Activated CD4-positive, alpha-beta T cell treated with anti-CD3 and anti-CD28 coated beads, Interleukin-2, Interleukin-4, amounts not matched to agents 100 ng/mL and 50 ng/mL, durations not matched to agents 16 hours and 8 hours (primary cell): ENCODE measurements around the gene CLDND1.
A peak's percentile ranks its signal among the peaks of the same experiment; 100 is the strongest.
"Not testable (repeated sequence)": the region's sequence is repeated elsewhere in the genome, so short reads cannot be mapped to it uniquely, and the experiment has no call there.

ENCODE experiments used
- DNase-seq: peaks from one replicate; pipeline ENCODE4 v3.0.0-alpha.2; 2020; ENCODE audit warnings: low spot score

Gene CLDND1

DNA sequence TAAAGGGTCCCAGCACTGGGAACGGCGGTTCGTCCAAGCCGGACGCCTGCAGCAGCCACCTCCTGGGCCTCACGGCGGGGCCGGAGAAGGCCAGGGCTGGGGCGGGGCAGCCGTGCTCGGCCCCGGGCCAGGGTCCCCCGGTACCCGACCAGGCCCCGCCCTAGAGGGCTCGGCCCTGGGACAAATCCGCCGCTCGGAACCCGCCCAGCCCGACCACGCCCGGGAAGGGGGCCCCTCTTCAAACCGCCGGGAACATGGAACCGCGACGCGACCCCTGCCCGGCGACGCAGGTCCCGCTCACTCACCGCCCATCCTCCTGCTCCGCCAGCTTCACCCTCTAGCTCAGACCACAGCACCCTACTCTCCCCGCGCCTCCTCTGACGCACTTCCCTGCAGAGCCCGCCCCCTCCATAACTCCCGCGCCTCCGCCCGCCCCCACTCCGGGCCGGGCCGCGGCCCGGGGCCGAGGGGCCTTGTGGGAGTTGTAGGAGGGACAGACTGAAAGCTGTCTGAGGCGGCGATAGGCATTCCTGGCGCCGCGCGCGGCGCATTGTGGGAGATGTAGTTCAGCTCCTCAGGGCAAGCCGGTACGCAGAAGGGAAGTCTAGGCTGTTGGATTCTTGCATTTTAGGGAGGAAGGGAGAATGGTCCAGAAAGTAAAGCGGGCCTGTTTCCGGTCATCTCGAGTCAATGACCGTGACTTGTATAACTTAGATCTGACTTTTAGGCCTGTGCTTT, at the start of gene CLDND1:
Gene CLDND1 (minus strand): TSS at position 359 of the 738 bp plus-strand sequence. CDS start 1,478 bp downstream, outside the sequence.
- DNase-seq: peak; percentile 96

DNA sequence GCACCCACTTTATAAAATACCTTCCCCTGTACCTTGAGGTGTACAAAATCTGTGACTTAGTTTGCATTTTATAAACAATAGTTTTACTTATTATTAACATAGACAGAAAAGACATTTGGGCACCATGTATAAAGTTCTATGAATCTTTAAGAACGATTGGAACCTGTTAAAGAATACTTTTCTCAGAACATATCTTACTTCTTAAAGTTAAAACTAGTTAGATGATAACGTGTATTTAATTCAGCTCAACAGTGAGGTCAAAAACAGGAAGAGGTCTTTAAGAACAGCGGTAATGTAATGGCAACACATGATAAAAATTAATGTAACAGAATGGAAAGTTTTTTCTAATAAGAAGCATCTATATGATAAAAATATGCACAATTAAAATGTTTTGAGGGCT, 45.7 kb upstream of the CLDND1 start:
- no peak for DNase-seq

DNA sequence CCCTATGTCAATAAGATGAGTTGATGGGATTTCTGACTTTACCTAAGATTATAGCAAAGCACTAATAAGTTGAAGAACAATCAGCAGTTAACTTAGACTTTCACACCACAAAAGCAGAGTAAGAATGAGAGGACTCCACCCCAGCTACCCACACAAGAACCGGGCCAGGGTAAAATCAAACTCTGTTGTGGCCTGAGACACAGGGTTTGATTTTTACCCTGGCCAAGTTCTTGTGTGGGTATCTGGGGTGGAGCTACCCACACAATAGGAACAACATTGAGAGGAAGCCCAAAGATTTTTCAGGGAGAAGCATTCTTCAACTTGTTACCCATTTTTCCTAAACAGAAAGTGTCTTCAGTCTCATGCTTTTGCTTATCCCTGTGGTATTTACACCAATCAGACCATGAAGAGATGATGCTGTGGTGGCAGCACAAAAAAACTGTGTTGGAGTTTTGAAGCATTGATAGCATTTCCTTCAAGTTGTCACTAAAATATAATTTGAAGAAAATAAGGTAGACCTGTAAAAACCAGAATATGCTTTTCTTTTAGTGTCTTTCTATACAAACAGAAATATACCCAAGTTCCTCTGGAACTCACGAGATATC, 45.1 kb upstream of the CLDND1 start:
- peak; percentile 67 for DNase-seq

DNA sequence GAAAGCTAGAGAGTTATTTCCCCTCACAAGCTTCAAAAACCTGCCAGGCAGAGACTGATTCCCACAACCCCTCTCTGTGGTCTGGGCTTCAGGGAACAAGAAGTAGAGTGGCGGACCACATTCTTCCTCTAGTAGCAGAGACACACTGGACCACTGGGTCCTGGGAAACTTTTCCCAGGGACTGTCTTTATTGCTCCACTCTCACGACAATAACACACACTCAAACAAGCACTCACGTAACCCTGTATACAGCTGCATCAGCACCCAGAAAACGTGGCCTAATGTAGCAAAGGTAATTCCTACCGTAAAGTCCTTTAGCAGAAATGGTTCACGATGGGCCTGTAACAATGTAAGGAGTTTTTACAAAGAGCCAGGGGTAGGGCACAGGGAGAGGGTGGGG, 43.1 kb upstream of the CLDND1 start:
- no peak for DNase-seq

DNA sequence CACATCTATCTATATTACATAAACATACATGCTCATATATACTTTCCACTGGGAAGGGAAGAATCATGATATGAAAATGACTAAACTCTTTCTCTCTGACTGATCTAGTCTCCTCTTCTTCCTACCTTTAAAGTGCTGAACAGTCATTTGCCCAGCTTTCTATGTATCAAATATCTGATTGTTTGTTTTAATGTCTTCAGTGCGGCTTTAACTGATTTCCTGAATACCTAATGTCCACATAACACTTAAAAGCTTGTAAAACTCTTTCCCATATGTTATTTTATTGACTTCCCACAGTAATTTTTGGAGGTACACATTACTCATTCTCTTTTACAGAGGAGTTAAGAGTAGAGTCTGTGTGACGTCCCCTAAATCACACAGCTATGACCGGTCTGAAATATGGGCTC, 42.5 kb upstream of the CLDND1 start:
- peak; percentile 77 for DNase-seq

DNA sequence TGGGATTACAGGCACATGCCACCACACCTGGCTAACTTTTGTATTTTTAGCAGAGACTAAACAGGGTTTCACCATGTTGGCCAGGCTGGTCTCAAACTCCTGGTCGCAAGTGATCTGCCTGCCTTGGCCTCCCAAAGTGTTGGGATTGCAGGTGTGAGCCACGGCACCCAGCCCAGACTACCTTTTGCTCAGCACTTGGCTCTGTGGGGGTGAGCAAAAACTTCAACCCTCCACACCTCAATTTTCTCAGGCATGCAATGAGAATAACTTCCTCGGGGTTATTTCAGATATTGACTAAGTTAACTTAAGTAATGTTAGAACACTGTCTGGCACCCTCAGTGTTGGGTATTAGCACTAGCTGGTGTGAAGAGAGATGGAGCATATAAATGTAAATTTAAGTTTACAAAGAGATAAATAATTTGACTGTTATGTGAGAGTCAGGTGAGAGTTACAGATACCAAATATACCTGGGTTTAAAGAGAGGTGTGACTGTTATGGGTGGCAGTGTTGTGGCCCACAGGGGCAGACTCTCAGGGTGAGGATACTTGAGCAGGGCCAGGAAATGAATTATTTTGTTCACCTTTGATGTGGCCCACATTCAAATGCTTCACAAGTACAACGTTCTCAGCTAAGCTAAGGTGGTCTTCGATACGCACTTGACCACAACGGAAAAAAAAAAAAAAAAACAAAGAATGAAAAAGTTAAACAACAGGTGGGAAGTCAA, 41.7 kb upstream of the CLDND1 start:
- DNase-seq: no peak

DNA sequence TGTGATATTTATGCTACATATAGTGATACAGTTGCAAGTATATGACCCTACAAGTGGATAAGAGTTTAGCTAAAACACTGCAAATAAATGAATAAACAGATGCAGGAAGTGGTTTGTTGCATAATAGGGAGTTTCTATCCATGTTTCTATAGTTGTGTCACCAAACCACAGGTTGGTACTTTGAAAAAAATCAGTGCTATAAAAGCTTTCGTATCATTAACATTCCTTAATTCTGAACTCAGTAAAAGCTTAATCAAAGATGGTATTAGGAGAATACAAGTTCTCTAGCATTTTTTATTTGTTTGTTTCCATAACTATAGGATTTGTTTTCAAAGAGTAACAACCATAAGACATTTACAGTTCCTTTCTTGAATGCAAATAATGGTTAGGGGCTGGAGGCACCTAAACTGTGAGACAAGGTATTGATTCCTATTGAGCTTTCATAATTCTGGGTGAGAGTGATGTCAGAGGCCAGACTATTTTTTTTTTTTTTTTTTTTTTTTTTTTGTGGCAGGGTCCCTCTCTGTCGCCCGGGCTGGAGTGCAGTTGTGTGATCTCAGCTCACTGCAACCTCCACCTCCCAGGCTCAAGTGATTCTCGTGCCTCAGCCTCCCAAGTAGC, 41.1 kb upstream of the CLDND1 start:
- peak; percentile 75 for DNase-seq

DNA sequence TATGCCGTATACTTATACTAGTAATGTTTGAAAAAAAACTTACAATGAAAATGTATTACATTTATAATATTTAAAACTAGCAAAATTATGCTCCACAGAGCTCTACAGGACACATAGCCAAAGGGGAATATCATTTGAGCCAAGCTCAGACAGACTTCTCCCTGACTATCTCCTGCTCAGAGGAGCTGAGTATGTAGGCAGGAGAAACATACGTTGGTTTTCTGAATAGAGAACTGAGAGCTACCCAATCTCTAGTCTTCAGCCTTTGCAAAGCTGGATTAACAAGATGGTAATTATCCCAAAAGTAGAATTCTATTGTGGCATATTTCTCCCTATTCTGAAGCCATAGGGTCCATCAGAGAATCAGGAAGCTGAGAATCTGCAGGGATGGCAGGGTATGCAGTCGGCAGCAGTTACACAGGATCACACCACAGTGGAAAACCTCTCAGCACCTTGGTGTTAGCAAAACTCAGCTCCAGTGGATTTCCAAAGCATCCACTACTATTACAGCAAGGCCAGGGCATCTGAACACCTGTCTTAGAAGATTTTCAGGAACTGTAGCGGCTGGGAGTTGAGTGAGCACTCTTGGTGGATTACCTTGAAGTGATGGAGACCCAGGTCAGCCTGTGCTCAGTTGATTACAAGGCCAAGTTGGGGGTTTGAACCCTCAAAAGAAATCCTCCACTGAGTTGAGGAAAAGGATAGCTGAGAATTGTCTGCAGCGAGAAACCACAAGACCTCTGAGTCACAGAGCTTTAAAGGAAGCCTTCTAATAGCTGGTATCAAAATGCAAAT, 39.2 kb upstream of the CLDND1 start:
- DNase-seq: peak; percentile 62

DNA sequence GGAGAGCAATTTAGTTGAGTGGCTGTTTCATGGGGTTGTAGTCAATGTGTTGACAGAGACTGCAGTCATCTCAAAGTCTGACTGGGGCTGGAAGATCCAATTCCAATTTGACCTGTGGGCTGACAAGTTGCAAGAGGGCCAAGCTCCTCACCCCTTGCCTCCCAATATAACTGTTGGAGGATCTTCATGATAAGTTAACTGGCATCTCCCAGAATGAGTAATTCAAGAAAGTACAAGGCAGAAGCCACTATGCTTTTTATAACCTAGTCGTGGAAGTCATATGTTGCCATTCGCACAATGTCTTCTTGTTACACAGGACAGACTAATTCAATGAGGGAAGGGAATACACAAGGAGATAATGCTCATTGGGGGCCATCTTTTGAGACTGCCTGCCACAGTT, 38.2 kb upstream of the CLDND1 start:
- peak; percentile 73 for DNase-seq

DNA sequence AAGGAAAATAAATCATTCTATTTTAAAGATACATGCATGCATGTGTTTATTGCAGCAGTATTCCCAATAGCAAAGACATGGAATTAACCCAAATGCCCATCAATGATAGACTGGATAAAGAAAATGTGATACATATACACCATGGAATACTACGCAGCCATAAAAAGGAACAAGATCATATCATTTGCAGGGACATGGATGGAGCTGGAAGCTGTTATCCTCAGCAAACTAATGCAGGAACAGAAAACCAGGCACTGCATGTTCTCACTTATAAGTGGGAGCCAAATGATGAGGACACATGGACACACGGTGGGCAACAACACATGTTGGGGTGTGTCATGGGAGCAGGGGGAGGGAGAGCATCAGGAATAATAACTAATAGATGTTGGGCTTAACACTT, 37.1 kb upstream of the CLDND1 start:
- not testable (repeated sequence) for DNase-seq

DNA sequence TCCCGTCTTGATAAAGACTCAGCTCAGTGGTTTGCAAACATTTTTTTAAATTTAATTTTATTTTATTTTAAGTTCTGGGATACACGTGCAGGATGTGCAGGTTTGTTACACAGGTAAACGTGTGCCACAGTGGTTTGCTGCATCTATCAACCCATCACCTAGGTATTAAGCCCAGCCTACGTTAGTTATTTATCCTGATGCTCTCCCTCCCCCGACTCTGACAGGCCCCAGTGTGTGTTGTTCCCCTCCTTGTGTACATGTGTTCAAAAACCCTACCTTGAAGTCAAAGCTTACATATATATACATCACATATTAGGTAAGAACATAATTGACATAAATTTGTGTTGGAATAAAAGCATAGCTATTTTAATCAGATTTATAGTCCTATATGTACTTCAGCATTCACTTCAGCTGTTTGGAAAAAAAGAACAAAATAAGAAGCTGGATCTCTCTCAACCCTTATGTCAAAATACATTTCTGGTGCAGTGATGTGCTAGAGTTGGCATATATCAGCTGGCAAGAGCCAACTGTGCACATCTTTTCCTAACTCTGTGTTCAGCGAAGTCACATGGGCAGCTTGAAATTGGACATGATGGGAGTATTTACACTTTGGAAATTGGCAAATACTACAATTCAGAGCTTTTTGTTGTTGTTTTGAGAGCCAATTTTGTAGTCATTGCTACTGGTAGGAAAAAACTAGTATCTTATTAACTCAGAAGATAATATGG, 35.6 kb upstream of the CLDND1 start:
- DNase-seq: no peak

DNA sequence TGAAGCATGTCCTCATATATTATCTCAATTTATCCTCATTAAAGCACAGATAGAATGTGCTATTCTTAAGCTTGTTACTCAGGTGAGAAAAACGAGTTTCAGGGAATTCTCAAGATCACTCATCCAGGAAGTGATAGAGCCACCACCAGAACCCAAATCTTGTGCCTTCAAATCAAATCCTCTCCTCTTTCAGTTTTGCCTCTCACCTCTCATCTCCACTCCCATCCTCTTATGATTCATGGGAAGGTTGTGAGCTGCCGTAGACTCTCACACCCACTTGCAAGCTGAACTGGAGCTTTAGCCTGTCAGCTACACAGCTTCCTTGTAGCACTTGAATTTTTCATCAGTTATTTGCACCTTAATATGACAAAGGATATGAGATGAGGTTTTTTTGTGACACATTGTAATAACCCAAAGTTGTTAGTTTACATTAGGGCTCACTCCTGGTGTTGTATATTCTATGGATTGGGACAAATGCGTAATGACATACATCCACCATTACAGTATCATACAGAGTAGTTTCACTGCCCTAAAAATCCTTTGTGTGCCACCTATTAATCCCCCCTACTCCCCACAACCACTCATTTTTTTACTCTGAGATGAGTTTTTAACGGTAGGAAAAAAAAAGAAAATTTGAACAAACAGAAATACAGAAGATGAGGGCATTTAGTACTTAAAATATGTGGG, 34.8 kb upstream of the CLDND1 start:
- peak; percentile 93 for DNase-seq

DNA sequence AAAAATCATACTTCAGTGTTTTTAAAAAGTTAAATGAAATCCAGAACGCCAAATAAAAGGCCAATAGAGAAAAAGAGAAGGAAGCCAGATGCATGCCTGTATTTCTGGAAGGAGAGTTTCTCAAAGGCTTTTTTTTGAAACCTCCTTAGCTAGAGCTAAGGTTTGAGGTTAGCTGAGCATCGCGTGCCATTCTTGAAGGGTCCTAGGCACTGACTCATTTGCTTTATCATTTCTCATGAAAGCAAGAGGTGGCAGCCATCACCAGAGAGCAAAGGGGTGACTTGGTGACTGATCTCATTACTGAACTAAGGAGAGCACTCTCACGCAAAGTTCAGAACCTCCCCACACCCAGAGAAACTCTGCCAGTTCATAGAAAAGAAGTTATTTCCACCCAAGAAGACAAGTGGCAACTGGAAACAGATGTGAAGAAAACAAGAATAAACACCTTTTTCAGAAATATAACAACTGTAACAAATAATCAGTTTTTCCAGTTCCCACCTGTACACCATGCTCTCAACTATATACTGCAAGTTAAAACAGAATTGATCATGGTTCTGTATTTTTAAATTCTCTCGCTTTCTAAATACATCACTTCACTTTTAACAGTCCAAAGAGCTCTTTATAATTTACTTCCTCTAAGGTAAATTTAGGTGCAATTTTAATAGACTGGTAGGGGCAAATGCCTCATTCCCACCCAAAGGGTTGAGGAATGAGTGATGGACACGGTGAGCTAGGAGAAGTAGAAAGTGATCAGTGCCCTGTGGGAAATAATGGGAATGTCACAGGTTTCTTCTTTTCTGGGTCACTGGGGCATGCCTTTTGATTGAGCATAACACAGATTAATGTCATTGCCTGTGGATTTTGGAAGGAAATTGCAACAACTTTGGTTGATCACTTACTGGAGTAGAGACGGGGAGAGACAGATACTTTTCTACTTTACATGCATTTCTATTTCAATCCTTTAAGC, 33.7 kb upstream of the CLDND1 start:
- peak; percentile 96 for DNase-seq

DNA sequence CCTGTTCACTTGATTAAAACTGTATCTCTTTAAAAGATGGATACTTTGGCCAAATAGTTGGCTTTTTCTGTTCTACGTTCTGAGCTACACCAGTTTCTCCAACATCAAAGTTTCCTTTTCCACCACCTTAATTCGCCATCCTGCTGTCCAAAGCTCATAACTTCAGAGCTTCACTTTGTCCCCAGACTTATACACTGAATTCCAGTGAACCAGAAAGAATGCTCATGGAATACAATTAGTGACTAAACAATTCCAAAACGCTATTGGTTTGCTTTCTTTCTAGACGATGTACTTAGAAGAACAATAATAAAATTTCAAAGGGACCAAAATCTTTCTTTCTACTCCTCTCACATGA, 32.3 kb upstream of the CLDND1 start:
- no peak for DNase-seq

DNA sequence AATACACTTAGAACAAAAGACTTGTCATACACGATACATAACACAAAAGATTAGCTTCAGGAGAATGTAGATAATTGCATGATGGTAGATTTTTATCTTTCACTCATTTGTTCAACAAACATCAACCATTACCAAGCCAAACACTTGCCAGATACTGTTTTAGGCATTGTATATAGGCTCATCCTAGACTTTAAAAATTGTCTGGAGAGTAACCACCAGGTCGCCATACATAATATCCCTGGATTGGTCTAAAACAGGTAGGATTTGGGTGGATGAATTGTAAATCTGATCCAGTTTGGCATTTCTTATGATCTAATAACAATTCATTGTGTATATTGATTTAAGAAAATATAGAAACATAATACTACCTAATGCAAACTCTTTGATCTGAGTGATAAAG, 31.9 kb upstream of the CLDND1 start:
- no peak for DNase-seq

DNA sequence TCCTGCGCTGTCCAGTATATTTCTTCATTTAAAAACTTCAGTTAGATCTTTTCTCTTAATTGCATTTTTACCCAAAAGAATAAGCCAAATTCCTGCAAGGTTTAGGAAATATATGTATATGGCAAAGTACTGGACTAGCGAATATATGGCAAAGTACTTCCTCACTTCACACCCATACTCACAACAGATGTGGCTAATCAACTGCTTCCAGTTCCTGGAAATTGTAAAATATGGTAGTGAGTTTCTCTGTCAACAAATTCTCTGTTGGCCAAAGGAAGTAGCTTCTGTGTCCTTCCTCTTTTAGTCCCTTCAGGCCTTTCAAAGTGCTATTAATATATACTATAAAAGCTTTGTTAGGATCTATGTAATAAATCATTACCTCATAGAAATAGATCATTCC, 31.1 kb upstream of the CLDND1 start:
- no peak for DNase-seq

DNA sequence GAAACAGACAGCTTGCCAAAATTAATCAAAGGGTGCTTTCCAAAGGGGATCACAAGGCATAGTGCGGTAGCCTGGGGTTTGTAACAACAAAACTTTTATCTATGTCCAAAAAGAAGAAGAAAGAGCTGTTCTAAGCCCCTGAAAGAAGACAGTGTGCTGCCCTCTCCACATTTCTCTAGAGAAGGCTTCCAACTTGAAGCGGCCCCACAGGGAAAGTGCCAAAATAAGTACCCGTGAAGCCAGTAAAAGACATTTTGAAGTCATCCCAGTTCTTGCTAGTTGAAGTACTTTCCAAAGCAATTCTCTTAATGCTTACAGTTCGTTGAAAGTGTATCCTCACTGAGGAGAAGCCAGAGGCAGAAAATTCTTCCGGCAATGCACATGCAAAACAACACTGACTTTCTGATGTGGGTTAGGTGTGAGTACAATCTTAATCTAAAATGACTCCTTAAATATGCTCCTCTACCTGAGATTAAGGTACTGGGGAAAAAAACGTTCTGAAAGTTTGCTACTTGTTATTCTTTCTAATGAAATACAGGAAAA, 30.4 kb upstream of the CLDND1 start:
- DNase-seq: no peak

DNA sequence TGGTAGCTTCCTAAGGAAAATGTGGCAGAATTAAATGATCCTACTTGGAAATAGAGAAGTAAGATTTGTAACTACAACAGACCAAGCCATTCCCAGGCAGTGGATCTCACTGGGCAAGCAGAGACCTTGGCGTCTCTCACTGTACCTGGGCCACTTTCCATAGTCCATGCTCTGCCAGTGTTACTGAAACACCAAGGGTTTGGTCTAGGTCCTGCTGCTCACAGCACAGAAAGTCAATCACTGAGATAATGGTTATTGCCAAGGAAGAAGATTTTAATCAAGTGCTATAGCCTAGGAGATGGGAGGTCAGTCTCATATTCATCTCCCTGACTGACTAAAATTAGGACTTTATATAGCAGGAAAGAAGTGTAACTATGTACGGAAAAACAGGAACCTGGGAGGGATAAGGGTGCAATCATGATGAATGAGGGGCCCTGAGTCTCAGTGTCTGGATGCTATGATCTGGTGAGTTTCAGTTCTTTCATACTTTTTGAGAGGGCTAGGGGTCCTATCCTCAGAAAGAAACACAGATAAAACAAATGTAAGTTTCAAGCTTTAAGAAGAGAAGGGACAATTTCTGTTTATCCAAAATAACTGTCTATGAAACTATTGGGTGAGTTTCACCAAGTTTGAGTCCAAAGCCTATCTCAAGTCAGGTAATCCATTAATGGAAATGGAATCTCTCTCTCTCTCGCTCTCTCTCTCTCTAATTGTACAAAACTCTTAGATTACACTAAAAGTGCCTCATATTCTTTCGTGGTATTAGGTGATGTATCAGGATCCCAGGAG, 29.7 kb upstream of the CLDND1 start:
- DNase-seq: no peak
